HG02870 (cell line): ENCODE results near the gene QKI.

ENCODE experiments used
- ATAC-seq: cut with Tn5 transposase; IDR thresholded peaks from one replicate; pipeline ENCODE4 v1.9.1; 2021; ENCODE audit warnings: mild to moderate bottlenecking, moderate library complexity; ENCODE audit not compliant: unreplicated experiment

QKI gene

DNA sequence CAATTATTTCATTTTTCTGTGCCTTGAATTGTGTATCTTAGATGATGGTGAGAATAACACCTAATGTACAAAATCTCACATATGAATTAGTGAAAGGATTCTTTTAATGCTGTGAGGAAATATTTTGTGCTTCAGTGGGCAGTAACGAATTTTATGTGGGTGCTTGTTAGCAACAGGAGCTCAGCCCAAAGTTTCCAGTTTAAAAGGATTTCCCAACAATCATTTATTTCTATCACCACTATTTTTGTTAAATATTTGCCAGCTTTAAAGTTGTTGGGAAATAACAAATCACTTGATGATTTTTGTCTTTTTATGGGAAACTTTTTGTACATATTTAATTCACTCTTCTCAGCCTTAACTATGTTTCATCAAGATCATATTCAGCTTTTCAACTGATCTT lies 111.8 kb downstream of the QKI start:
- ATAC-seq, result no peak

DNA sequence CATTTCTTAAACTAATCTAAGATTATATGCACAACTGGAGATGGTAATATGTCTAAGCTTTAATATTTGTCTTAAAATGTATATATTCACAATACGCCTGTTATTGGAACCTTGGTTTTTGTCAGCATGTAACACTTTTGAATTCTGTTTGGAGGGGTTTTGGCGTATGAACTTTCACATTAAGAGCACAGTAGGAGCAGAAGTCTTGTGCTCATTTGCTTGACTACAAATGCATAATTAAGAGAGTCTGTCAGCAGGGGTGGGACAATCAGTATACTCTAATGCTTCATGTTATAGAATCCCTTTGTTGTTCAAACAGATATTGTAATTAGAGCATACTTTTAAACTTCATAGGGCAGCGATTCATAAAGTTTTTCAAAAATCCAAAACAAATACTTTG lies 112.8 kb downstream of the QKI start:
- ATAC-seq, result no peak

DNA sequence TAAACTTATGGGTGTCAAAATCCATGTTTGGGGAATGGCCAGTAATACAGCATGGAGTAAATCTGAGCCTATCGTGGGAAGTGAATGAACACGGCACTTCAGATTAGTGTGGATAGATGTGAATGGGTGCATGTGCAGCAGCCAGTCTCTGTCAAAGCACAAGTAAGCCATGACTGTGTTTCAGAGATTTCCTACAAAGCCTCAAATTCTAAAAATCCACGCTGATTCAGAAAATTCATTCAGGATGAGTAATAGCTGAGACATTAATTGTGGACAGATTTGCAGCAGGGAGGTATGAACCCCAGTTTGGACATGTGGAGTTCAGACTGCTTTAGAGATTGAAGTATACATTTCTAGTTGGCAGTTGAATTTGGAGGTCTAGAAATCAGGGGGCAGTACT lies 115.1 kb downstream of the QKI start:
- no peak for ATAC-seq

DNA sequence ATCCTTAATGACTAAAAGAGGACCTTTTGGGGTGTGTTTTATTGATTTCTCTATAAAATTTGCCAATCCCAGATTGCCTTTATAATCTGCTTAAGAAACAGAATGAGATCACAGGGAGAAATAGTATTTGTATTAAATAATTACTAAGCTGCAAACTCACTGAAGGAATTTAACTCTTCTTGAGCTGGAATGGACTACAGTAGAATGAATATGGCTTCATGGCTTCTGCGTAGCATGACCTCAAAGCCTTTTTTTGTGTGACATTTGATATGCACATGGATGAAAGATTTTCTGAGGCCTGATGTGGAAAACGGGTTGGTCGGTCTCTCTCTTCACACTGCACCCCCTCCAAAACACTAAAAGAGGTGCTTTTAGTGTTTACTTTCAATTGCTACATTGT lies 115.9 kb downstream of the QKI start:
- no peak for ATAC-seq

DNA sequence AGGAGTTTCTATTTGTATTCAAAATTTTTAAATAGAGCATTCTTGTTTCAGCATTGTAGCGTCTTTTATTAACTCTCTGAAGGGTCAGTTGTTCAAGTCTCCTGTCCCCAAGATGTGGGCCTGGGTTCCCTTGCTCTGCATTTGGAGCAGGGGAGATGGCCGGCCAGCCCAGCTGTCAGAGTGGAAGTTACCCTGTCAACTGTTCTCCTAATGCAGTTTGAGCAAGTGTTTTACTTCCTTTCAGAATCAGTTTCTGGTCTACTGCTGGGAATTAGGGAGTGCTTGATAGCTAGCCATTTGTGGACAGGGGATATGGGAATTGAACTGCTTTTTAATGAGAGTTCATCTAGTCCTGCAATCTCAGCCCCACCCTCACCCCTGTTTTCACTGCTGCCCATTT lies 116.6 kb downstream of the QKI start:
- no peak for ATAC-seq

DNA sequence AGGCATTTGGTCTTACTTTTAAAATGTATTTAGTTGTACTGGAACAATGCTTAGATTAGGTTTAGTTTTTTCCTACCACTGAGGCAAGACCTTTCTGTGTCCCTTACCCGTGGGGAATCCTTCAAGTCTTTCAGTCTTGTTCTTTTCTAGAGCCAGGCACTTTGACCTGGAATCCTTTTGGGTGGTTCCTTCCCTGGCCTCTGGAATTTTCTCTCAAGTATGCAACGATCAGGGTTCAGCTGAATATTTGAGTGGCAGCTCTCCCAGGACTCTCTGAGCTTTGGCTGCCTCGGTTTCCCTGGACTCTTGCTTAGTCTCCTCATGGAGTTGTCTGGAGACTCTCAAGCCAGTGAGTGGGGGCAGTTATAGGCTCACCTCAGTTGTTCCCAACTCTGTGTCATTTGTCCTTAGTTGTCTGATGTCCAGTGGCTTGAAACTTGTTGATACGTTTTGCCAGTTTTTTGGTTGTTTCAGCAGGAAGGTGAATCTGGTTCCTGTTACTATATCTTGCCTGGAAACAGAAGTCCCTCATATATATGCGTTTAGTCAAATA lies 118.1 kb downstream of the QKI start:
- no peak for ATAC-seq

DNA sequence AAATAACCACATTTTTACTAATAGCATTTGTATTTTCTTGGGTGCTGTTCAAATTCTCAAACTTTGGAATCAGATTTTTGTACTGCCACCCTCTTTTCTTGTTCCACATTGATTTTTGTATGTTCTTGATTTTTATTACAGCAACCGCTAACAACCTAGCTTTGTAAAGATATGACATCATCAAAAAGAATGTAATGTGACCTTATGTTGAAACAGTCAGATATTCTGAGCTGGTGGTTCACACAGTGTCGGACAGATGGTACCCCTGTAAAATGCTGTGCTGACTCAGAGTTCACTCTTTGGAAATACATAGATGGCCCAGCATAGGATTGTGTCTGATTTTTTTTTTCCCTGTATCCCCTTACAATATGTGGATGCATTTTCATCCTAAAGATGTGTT lies 118.9 kb downstream of the QKI start:
- ATAC-seq, result no peak

DNA sequence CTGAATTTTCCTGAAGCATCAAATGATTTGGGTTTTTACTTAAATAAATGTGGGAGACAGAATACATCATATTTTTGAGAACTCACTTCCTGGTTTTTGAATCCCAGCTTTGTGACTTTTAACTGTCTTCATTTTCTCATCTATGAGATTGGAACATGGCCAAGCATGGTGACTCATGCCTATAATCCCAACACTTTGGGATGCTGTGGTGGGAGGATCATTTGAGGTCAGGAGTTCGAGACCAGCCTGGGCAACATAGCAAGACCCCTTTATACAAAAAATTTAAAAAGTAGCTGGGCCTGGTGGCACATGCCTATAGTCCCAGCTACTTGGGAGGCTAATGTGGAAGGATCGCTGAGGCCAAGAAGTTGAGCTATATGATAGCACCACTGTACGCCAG lies 122.3 kb downstream of the QKI start:
- no peak for ATAC-seq

DNA sequence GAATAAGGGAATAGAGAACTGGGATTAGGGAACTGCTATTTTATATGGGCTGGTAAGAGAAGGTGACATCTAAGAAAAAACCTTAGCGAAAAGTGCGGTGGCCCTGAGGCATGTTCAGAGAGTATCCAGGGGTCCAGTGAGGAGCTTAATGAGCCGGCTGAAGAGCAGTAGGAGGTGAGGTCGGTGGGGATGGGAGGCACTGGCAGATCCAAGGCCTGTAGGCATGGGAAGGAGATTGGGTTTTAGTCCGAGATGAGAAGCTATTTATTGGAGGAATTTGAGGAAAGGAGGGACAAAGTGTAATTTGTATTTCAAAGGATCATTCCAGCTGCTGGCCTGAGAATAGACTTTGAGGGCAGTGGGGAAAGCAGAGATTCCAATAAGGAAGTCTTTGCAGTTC lies 123.8 kb downstream of the QKI start:
- ATAC-seq, result no peak

DNA sequence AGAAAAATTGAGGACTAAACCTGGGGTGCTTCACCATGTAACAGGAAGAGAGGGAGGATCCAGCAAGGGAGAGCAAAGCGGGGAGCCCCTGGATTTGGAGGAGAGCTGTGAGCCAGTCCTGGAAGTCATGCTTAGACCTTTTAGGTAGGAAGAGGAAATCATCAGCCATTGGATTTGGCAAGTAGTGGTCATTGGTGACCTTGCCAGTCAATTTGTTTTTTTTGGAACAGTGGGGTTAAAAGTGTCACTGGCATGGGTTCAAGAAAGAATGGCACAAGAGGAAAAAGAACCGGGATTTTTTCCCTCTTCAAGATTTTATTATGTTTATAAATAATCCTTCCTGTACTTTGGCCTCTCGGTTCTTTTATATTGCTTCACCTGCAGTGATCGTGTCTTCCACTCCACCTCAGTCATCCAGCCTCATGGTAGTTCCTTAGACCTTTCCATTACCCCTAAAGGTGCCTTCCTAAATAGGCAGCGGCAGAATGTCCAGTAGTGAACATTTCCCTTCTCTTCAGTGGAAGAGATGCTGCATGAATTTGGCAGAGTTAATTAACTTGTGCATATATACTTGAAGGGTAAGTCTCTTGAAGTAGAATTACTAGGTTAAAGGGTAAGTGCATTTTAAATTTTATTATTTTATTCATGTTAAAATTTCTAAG lies 124.7 kb downstream of the QKI start:
- no peak for ATAC-seq

DNA sequence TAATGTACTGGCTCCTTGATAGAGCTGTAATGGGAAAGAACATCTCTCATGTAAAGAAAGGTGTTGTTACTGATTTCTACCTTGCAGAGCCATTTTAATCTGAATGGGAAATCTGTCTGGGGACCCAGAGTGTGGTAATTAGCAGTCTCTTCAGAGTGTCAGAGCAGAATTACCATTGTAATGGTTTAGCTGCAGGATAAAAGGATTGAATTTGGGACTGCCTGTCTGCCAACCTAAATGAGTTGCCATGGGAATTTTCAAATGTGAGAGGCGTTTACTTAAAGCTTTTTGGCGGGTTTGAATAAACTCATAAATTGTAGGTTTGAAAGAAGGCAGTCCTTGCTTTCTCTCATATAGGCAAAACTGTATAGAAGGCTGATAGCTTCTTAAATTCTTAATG lies 128.8 kb downstream of the QKI start:
- ATAC-seq, result no peak

DNA sequence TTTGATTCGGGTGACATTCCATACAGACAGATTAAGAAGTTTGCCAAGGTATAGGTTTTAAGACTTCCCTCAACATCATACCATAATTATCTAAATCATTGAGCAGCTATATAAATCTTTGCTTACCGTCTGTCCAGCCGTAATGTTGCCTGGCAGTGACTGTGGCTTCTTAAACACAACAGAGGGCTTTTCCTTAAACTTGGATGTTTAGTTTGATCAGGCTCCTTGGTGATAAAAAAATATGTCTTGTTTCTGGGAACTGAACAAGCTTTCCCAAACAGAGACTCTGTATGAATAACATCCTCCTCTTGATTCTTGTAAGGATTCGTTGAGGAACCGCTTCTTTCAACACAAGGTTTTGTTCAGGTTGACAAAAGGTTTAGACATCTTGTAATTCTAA lies 130.9 kb downstream of the QKI start:
- ATAC-seq, result no peak

DNA sequence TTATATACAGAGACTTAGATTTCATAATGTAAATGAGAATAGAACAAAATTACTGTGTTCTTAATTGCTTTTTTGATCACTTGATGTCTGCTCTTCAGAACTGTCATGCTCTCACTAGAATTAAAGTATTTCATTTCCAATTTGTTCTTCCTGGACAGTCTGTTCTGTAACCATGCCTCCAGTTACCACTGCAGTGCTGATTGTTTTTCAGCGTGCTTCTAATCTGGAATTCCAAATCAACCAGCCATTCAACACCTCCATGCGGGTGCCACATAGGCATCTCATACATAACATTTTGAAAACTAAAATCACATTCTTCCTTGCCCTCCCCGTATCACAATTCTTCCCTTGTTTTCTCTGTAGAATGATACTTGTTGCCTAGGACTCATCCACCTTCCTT lies 132.8 kb downstream of the QKI start:
- no peak for ATAC-seq

DNA sequence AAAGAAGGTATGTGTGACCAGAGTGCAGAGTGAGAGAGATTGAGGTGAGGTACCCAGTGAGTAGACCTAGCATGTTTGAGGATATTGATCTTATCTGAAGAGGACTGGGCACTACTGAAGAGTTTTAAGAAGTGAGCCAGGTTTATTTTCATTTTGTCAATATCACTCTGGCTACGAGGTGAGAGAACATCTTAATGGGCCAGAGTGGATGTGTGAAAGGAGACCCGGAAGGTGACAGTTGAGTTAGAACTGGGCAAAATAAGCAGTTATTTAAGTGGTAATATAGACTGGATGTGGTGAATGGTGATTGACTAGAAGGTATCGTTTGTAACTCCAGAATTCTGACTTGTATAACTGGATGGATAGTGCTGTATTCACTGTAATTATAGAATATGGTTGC lies 134.1 kb downstream of the QKI start:
- ATAC-seq, result no peak

DNA sequence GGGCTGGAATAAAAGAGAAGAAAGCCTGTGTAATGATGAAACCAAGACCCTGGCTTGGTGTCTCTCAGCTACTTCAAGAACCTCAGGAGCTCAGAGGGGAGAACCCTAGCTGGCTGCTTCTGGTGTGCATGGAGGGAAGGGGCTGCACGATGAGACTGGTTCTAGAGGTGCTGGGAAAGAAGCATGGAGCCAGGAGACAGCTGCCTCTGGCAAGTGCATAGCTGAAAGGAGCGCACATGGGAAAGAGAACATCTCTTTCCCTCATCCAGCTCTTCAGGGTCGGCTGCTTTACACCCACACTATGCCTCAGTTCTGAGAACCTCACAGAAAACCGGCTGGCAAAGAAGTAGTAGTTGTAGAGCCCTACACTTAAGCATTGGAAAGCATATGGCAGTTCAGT lies 139.5 kb downstream of the QKI start:
- ATAC-seq, result no peak

DNA sequence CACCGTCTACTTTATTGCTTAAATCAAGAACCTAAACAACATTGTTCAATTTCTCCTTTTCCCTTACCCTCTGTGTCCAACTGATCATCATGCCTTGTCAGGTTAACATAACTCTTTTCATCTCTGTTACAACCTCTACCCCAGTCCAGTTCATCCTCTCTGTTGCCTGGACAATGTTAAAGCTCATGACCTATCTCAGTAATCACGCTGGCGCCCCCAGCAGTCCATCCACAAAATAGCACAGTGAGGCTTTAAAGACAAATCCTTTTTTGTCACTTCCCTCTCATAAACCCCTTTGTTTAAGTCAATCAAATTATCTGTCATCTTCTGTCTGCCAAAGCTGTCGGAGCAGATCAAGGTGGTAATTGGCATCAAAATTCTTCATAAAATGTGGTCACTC lies 140.1 kb downstream of the QKI start:
- no peak for ATAC-seq

DNA sequence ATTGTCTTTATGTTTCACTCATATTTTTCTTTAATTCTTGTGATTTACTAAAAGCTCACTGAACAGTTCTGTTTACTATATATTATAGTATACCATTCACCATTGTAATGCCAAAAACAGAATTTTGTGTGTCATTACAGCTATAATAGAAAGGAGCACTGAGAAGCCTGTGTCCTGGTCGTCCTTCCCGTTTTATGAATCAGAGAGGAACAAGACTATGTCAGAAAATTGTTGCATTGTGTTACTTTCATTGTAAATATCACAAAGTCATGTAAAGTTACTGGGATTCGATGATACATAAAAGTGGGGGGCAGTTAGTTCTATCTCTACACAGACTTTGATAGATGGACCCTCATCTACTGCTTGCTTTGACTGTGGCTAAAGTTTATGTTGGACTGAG lies 145.1 kb downstream of the QKI start:
- ATAC-seq, result no peak

DNA sequence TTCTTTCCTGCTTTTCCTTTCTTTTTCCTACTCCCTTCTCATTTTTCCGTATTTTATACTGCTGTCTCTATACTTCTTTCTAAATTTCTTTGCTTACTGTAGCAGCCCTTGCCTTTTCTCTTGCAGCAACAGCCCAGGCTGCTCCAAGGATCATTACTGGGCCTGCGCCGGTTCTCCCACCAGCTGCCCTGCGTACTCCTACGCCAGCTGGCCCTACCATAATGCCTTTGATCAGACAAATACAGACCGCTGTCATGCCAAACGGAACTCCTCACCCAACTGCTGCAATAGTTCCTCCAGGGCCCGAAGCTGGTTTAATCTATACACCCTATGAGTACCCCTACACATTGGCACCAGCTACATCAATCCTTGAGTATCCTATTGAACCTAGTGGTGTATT lies 148.8 kb downstream of the QKI start:
- ATAC-seq, result no peak

DNA sequence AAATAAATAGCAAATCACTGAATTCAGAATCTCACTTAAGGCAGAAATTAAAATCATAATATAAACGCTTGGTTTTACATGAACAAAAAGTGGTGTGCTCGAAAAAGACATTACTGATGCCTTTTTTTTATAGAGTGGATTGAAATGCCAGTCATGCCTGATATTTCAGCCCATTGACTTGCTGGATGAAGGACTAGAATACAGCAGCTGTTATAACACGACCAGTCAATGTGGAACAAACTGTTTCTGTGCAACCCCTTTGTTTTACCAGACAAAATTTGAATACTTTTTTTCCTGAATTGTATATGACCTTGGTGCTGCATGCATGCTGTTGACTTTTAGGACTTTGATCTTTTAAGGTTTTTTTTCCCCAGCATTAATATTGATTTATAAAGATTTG lies 150.0 kb downstream of the QKI start:
- no peak for ATAC-seq

DNA sequence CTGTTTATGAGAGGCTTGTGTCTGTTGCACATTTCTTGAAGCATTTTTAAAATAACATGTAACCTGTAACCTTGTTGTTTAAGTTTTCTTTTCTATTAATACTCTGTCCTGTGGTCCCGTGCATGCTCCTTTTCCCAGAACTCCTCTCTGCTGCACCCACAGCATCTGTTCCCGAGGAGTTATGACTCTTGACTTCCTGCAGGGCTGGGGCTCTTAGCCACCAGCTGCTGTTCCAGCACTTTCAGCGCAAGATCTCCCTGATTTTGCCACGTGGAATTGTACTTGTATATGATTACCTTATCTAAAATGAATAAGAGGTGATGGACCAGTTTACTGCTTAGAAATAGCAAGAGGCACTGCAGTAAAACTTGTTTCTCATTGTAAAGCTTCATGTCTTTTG lies 150.6 kb downstream of the QKI start:
- no peak for ATAC-seq

DNA sequence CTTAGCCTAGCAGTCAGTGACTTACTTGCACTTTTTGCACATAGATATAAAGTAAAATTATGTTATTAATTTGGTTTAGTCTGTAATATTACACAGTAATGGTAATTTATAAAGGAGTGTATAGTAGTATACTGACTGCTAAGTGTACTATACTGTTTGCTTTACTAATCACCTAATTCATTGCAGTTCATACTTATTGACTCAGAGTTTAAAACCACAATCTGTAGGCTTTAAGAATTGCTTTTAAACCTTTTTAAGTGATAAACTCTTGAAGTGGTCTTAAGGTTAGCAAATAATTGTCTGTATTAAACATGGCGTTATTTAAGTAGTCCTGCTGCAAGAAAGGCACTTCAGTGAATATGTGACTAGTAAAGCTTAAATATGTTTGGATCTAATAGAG lies 151.5 kb downstream of the QKI start:
- no peak for ATAC-seq

DNA sequence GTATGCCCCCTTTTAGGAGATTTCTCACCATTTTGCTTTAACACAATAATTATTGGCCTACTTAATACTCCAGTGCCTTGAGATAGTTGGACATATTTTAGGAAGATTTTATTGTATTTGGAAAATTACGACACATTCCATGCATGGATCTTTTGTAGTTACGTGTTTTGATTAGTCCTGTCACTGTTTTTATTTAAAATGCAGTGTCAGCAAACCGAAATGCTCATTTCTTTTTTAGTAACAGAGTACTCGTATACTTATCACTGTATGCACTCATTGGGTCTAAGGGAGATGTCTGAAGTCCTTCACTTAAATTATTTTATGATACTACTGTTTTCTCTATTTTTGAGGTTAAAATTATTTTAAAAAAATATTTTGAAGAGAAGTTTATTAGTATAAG lies 153.8 kb downstream of the QKI start:
- ATAC-seq, result no peak

DNA sequence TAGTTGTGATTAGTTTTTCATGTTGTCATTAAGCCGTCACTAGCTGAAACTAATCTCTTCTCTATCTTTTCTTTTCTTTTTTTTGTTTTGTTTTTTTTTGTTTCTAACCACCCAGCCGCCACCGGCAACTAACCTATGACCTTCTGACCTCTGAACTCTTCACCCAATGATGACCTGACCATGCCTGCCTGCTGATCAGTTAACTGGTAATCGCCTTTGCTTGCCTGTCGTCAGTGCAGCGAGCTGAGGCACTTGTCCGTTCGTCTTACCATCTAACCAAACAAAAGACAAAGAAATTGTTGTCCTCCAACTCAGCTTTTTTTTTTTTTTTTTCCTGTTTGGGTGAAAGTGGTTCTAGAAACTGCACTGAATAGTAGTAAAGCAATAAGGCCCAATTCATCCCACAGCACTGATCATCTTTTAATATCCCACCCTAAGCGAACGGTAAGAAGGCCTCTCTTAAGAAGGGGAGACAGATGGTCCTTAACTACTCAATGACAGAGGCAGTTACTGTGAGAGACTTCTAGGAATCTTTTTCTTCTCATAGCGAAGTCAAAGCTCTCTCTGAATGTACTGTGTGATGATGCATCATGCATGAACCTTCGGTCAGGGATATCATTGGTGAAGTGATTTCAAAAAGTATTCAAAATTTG lies 156.2 kb downstream of the QKI start:
- ATAC-seq, result no peak
